Right ventricle myocardium superior (tissue), 1 donor: ENCODE results near the gene ATG9A. TPM values are rescaled to one million over a fixed set of nuclear protein-coding genes. Genes with fewer than 3 reads are reported as not detected.

Experiments
- ATAC-seq: fragments of 200-7000 bp; cut with Tn5 transposase; one replicate; pipeline ENCODE4 v1.9.1; 2020; ENCODE audit warnings: mild to moderate bottlenecking; ENCODE audit not compliant: poor library complexity
- DNase-seq: peaks from one replicate; pipeline ENCODE4 v3.0.0-alpha.2; 2020
- intact Hi-C: fragments of 100-400 bp; cut with DNase I; formaldehyde crosslinking; loops from one replicate; pipeline ENCODE4 v1.11.2; 2022
- total RNA-seq: library from RNA; stranded (reverse); fragmentation: NEBNext Ultra II Directional; extraction: Animal tissue kit (Norgen Biotek cat#: 25700); gene quantifications from one replicate; pipeline ENCODE4 v1.2.1, GENCODE V29; 2021
- donor health status: DM: no; HTN: yes; CAD: no; lungs with severe emphysema.

Gene ATG9A
- total RNA-seq, 1 donor from 2014 or later = 86.3 TPM

DNA sequence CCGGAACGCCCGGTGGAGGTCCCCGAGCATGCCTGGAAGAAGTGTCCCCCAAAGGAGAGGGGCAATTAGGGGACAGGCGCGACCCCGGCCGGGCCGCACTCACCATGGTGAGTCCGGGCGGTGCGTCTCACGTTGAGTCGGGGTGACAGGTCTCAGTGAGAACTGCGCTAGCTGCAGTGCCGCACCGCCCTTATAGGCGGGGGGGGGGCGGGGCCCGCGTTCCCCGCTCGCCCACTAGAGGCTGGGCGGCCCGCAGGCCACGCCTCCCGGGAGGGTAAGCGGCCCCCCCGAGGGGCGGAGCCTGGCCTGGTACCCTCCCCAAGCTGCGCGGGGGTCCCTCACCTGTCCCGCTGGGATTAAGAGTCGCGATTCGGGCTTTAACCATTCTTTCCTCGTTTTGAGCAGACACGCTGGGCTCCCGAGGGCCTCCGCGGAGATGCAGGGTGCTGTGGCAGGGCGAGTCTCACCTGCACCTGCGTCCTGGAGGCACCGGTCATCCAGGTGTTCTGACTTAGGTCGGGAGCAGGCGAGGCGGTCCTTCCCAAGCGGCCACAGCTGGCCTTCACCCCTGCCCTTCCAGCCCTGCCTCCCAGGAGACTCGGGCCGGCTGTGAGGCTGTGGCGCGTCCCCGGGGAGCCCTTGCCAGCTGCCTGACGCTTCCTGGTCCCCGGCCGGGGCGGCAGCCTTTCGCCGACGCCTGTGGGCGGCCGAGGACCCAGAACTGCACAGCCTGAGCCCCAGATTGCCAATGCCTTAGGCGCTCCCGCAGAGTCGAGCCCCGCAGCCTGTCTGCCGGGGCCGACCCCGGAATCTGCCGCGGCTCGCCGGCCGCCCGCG is 24.5 kb upstream of the ATG9A start, which contains the start of gene TUBA4A:
Gene TUBA4A, minus strand, starts transcription at position 166 of the 837 bp plus-strand sequence. Its CDS starts 60 bp downstream, at position 106.
- DNase-seq = peak; percentile 92
- ATAC-seq = peak; percentile 95
- intact Hi-C loops = no loop called here

DNA sequence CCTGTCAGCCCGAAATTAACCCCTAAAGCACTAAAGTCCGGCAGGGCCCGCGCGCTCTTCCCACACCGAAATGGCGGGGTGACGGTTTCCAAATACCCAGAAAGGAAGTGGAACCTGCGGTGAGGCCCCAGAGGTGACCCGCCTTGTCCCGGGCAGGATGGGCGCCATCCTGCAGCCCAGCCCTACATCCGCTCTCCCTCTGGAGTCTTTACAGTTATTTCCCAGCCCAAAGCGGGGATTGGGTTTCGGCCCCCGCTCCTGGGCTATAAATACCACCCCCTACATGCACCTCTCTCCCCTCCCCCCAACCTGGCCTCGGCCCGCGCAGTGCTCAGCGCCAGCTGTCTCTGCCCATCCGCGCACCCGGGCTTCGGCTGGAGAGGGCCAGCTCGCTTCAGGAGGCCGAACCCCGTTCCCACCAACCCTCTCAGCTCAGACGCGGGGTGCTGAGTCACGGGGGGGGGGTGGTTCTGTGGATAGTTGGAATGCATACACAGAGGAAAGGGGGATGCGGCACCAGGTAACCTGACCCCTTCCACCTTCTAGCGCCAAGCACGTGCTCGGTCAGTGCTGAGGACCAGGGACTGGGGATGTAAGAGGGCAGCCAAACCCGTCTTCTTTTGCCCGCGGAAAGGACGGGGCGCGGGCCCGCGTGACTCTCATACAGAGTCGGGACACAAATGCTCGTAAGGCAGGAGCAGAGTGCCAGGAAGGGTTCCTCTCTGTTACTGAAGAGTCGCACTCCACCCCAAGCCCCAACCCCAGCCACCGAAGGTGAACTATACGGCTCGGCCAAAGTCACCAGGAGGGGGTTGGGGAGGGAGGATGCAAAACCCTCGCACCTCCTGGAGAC is 23.7 kb upstream of the ATG9A start, which contains the start of gene TUBA4B:
Gene TUBA4B, plus strand, starts transcription at position 344 of the 853 bp plus-strand sequence. Its CDS starts 165 bp downstream, at position 509.
- DNase-seq = peak; percentile 56
- ATAC-seq = peak; percentile 52
- intact Hi-C loops = no loop called here

DNA sequence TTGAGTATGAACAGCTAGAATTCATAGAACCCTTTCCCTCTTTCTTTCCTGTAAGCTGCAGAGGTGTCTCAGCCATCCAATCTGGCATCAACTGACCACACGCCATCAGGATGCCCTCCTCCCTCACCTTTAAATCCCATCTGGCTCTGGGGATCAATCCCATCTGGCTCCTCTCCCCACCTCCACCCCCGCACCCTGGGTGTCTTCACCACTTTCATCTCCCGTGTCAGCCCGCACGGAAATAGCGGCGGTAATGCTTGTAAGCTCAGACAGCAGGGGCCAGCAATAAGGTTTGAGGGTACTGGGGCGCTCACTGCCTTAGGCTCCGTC is 23.1 kb upstream of the ATG9A start:
- DNase-seq (no peak), ATAC-seq (no peak)
- intact Hi-C loops = no loop called here

DNA sequence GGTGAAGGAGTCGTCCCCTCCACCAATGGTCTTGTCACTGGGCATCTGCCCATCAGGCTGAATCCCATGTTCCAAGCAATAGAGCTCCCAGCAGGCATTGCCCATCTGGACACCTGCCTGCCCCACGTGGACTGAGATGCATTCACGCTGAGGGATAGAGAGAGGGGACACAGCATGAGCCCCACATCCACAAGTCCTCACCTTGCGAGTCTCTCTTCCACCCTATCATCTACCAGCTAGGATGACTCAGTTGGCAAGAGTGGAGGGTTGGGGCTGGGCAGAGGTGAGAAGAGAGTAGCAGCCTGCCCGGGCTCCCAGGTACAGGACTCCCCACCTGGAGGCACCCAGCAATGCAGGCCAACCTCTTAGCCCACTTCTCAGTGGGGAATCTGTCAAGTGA is 22.6 kb upstream of the ATG9A start:
- intact Hi-C loops = no loop called here
- no peak for ATAC-seq

DNA sequence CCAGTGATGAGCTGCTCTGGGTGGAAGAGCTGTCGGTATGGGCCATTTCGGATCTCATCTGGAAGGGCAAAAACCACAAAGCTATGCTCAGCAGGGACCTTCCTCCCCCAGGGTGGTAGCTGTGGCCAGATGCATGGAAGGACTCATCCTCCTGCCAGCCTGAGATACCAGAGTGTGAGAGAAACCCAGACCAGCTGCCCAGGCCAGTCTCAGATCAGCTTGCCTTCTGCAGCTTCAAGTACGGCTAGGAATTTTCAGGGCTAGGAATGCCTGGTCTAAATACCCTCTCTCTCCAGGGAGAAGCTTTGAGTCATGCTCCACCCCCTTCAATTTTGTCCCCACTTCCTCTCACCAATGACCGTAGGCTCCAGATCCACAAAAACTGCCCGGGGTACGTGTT is 22.2 kb upstream of the ATG9A start:
- intact Hi-C loops = no loop called here
- DNase-seq (no peak), ATAC-seq (no peak)

More for the DNA sequence above, 22.6 kb upstream of the ATG9A start:
- no peak for DNase-seq

DNA sequence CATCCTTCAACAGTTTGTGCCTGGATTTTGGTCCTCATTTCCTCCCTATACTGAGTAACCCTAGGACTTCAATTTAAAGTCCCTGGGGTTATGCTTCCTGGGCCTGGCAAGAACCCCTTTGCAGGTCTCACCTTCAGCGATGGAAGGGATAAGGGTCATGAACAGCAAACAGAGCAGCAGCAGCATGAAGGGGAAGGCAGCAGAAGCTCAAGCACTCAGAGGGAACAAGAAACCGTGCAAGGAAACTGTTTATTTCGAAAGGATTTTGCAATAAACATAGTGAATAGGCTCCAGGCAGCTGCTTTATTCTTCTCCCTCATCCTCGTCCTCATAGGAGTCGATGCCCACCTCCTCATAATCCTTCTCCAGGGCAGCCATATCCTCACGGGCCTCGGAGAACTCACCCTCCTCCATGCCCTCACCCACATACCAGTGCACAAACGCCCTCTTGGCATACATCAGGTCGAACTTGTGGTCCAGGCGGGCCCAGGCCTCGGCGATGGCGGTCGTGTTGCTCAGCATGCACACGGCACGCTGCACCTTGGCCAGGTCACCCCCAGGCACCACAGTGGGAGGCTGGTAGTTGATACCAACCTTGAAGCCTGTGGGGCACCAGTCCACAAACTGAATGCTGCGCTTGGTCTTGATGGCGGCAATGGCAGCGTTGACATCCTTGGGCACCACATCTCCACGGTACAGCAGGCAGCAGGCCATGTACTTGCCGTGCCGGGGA is 20.8 kb upstream of the ATG9A start:
- intact Hi-C loops = no loop called here
- DNase-seq (no peak), ATAC-seq (no peak)

DNA sequence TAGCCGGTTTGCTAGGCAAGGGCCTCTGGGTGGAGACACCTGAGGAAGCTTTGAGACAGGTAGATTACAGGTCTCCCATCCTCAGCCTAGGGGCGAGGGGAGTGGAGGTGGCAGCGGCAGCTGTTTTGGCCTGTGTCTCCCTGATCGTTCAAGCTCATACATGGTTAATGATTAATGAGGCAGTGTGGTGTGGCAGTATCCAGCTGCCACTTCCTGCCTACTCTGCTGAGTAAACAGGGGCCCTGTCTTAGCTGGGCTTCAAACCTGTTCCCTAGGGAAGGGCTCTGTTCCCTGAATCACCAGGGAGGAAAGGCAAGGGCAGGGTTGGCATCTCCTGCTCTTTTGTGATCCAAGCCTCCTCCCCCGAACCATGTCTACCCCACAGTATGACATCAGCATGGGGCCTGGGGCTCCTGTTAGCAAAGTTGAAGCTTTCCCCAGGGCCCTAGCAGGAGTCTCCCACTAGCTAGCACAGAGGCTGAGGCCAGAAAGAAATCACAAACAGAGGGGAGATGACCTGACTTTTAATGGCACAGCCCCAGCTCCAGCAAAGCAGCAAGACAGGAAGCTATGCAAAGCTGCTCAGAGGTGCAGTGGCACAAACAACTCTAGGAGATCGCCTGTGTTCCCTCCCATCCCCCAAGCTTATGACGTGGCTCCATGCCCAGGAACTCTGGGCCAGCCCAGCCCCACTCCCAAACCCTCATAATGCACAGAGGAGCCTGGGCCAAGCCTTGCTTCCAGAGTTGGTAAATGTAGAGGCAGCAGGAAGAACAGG is 20.0 kb upstream of the ATG9A start:
- DNase-seq (peak; percentile 81), ATAC-seq (peak; percentile 42)
- intact Hi-C loops = no loop called here

DNA sequence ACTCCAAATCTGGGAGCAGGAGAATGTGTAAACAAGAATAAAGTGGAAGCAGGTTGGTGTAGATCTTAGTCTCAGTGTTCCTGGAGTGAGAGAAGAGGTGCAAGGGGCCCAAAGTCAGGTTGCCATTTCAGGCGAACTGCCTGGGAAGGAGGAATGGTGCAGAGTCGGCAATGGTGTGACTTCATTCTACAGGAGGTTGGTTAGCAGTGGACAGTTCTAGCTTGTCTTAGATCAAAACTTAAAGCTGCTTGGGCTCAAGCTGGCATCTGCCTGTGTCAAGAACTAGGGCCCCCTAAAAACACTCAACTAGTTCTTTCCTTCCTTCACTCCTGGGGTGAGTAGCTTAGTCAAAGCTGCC is 19.4 kb upstream of the ATG9A start:
- intact Hi-C loops = no loop called here
- no peak for ATAC-seq
- no peak for DNase-seq

DNA sequence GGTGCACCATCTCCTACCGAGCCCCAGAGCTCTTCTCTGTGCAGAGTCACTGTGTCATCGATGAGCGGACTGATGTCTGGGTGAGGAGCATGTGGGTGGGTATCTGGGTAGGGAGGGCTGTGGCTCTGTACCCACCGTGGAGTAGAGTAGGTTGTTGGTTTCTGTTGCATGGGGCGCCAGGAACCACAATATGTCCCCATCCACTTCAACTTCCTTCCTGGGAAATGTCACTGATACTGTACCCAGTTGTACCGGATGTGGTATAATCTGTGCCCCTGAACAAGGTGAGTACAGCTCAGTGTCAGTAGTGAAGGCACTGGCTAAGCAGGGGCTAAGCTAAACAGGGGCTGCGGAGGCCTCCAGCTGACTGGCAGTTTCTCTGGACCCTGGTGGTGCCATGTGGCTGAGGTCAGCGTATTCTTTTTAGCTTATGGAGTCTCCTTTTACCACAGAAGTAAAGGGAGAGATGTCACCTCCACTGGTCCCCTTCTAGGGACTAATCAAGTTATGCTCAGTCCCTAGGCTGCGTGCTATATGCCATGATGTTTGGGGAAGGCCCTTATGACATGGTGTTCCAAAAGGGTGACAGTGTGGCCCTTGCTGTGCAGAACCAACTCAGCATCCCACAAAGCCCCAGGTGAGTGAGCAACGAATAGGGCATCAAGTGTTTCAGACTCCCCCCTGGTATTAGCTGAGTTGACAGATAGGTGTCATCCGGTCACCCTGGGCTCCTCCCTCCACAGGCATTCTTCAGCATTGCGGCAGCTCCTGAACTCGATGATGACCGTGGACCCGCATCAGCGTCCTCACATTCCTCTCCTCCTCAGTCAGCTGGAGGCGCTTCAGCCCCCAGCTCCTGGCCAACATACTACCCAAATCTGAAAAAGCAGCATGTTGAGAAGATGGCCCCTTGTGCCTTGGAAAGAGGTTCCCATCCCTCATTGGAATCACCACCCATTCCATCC is 18.5 kb upstream of the ATG9A start:
- intact Hi-C loops = no loop called here
- DNase-seq = no peak
- no peak for ATAC-seq

DNA sequence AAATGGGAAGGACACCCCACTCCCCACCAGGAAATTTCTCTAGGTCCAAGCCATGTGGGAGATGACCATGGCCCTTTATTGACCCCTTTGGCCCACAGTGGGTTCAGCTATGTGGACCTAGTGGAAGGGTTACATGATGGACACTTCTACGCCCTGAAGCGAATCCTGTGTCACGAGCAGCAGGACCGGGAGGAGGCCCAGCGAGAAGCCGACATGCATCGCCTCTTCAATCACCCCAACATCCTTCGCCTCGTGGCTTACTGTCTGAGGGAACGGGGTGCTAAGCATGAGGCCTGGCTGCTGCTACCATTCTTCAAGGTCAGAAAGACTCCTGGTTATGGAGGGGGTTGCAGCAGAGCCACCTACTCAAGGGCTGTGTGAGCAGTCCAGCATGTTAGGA is 17.1 kb upstream of the ATG9A start:
- intact Hi-C loops = no loop called here
- ATAC-seq (no peak), DNase-seq (no peak)

DNA sequence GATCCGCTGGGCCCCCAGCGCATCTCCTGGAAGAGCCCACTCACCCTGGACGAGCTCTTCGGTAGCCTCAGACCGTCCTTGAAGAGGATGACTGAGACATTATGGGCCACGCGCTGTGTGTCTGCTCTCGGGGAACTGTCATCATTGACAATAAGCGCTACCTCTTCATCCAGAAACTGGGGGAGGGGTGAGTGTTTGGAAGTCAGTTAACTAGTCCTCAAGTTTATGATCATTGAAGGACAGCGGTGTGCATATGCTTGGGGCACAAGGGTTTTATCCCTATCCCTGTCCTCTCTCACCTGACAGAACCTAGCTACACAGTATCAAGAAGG is 16.4 kb upstream of the ATG9A start:
- ATAC-seq (no peak), DNase-seq (no peak)
- intact Hi-C loops = no loop called here

DNA sequence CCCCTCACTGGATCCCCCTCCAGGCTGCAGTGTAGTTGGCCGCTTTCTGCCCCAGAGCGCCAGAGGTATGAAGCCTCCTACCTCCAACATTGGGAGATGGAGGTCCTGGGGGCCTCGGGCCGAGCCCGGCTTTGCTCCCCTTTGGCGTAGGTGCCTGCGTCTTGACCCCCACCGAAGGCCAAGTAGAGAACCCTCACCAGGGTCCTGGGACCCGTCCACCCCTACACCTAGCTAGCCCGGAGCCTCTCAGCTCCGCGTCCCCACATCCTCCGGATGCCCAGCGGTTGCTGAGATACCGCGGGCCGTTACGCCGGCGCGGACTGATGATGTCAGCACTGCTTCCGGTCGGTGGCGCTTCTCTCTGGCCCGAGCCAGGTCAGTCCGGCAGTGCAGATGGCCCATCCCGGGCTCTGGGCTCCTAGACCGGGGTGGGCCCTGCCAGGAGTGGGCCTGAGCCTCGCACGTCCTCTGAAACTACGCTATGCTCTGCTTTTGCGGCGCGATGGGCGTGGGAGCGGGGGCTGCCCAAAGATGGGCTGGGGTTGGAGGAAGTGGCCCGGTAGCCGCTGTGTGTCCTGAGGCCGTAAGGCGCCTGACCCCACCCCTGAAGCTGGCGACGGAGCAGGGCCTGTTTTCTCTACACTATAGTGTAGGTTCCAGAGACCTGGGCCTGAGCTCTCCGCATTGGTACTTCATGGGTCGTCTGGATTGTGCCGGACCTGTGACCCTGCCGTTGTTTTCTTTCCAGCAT is 15.9 kb upstream of the ATG9A start, which contains the start of the genes GLB1L and STK16:
Gene GLB1L, minus strand, starts transcription at position 297 of the 751 bp plus-strand sequence. CDS start 1,871 bp downstream, outside the sequence.
Gene STK16, plus strand, starts transcription at position 332 of the 751 bp plus-strand sequence. CDS start 521 bp downstream, outside the sequence.
- ATAC-seq (peak; percentile 95), DNase-seq (peak; percentile 97)
- intact Hi-C loops = no loop called here

DNA sequence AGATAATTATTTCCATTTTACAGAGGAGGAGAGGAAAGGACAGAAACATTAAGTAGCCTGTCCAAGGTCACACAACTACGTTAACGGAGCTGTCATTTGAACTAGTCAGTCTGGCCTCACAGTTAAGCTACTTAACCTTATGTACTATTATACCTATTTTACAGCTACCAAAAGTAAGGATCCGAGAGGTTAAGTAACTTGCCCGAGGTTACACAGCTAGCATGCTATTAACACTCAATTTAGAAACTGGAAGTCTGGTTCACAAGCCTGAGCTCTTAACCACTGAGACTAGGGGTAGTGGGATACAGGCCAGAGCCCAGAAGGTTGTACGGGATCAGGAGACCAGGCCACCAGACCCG is 15.3 kb upstream of the ATG9A start:
- ATAC-seq = no peak
- intact Hi-C loops = no loop called here
- no peak for DNase-seq

DNA sequence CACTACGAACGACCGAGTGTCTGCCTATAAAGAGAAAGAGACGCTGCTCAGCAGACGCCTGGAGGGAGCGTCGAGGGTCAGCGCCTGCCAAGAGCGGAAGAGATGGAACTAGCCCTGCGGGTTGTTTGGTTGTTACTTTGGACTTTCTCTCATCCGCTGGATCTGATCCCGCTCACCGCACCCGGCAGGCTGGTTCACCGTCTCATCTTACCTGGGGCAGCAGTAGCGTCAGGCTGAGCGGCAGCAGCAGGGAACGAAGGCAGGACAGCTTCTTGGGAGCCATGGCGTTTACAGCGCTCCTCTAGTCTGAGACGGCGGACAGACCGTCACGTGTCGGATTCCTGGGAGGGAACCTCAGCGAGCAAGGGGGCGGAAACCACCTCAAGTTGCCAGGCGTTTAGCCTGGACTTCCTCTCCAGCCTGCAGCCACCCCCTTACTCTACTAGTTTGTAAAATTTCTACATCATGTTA is 13.9 kb upstream of the ATG9A start:
- ATAC-seq (no peak), DNase-seq (peak; percentile 60)
- intact Hi-C loops = no loop called here

DNA sequence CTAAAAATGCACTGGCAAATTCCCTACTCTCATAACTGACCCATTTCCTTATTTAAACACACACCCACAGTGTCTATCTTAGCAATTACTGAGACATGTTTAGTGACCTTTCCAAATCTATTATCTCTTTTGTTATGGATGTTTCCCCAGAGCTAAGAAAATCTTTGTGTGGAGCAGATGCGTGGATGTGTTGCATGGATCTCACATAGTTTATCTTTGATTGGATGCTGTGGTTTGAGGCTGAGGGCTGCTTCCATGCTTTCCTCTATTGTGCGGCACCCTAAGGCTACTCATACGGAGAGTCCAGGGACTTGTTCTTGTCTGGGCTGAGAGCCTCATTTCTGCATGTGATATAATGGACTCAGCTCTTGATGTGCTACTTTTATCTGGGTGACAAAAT is 4.9 kb upstream of the ATG9A start:
- DNase-seq (no peak), ATAC-seq (no peak)
- intact Hi-C loops = no loop called here

DNA sequence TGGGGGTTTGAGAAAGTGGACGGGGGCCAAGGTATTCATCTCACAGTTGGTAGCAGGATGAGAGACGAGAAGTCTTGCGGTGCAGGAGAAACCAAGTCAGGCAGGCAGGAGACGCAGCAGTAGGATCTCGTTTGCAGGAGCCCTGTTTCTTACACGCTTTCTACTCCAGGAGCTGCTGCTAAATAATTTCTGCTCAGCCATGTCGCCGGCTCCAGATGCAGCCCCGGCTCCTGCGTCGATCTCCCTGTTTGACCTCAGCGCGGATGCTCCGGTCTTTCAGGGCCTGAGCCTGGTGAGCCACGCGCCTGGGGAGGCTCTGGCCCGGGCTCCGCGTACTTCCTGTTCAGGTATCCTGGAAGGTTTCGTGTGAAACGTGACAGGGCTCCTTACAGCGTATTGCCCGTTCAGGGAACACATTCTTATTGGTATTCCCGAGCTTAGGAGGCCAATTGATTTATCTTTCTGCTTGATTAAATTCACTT is 664 bp upstream of the ATG9A start:
- ATAC-seq (peak; percentile 7), DNase-seq (peak; percentile 66)
- intact Hi-C loops = no loop called here
